Cerebellar cortex (tissue), 1 donor: ENCODE data around the gene LY6G6D.
A peak's percentile ranks its signal among the peaks of the same experiment; 100 is the strongest.

Experiments used
- DNase-seq: peaks from one replicate; pipeline ENCODE4 v3.0.0-alpha.2; 2015; ENCODE audit warnings: low spot score

LY6G6D gene

GRCh38 chr6:31736021-31736767, 21.0 kb downstream of the LY6G6D start, which contains the start of gene CLIC1:
TSS of gene CLIC1 (minus strand) at chr6:31736530. CDS start at chr6:31736300, 230 bp downstream.
- DNase-seq = peak; percentile 65

- DNase-seq = no peak
Measured at GRCh38 chr6:31736768-31737314, 21.7 kb downstream of the LY6G6D start.

DNA sequence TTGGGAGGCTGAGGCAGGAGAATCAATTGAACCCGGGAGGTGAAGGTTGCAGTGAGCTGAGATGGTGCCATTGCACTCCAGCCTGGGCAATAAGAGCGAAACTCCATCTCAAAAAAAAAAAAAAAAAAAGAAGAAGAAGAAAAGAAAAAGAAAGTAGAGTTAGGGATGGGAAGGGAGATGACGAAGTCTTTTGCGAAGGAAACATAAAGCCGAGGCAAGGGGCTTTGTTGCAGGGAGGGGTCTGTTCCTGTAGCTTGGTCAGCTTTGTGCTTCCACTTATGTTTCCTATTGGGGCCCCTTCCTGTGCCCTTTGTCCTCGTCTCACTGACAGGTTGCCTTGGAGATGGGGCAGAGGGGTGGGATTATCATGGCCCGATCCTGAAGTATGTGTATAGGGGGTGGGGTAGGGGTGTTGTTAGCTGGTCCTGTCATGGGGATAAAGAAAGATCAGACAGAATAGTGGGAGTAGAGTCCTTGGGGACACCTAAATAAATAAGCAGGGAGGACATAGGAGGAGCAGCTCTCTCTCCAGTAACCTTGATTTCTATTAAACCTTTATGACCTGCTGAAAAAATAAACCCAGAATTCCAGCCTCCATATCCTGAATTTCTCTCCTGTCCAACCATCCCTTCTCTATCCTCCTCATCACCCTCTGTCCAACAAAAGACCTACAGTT, 22.3 kb downstream of the LY6G6D start:
- DNase-seq = peak; percentile 26

DNA sequence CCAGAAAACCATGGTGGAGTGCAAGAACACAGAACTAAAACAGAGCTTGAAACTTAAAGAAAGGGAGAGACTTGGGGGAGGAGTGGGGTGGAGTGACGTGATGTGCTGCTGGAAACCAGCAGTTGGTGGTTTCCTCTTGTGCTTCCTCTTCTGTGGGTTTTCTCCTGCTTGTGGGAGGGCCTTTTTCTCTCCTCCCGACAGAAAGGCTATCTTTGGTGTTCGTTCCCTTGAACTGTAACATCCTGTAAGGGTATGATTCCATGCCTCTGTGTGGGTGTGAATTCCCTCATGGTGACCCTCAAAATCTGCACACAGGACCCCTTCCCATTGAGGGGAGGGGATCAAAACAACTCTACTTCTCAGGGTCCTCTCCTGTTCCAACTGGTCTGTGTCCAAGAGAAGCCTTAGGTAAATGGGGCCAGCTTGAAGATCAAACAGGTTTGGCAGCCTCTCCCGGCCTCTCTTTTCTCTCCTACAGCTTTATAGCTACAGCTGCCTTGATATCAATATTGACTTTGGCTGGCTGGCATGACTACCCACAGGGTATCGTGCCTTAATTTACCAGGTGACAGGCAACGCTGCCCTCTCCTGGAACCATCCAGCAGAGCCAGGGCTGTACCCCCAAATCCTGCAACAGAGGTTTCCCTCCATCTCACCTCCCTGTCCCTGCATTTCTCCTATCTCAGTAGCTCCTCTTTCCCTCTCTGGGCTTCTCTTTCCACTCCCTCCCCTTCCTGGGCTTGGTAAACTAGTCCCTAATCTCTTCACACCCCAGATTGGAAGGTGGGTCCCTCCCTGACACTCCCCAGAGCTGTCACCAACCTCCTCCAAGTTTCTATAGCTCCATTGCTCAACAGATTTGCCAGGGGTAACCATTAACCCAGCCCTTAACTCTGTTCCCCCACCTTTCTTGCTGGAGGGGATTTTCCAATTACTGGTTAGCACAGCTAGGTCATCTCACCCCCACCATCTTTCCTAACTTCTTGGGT, 23.1 kb downstream of the LY6G6D start:
- peak; percentile 68 for DNase-seq

- DNase-seq = peak; percentile 100
Measured at GRCh38 chr6:31739639-31740396, 24.7 kb downstream of the LY6G6D start, which contains the start of gene MSH5. TSS of gene MSH5 (plus strand) at chr6:31740005. CDS start at chr6:31740467, 462 bp downstream.

DNA sequence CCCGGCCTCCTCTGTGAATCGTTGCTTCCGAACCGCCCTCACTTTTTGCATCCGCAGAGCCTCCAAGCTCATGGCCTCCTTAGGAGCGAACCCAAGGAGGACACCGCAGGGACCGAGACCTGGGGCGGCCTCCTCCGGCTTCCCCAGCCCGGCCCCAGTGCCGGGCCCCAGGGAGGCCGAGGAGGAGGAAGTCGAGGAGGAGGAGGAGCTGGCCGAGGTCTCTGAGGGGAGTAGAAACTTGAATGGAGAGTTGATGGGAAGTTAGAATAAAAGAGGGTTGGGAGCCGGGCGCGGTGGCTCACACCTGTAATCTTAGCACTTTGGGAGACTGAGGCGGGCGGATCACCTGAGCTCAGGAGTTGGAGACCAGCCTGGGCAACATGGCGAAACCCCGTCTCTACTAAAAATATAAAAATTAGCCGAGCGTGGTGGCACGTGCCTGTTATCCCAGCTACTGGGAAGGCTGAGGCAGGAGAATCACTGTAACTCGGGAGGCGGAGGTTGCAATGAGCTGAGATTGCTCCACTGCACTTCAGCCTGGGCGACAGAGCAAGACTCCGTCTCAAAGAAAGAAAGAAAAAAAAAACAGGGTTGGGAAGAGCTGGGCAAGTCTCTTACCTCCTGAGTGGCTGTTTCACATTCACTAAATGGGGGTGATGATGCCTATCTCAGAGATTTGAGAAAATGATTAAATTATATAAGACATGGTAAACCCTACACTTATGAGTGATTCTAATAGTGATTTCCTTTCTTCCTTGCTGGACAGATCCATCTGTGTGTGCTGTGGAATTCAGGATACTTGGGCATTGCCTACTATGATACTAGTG, 25.5 kb downstream of the LY6G6D start:
- no peak for DNase-seq

DNA sequence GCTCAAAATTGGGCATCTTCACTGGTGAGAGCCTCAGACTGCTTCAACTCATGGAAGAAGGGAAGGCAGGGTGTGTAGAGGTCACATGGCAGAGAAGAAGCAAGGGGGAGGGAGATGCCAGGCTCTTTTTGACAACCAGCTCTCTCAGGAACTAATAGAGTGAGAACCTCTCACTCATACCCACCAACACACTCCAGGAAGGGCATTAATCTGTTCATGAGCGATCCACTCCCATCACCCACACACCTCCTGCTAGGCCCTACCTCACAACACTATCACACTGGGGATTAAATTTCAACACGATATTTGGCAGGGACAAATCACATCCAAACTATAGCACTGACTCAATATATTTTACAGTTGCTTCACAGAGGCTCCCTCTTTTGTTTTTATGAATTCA, 26.7 kb downstream of the LY6G6D start:
- no peak for DNase-seq

DNA sequence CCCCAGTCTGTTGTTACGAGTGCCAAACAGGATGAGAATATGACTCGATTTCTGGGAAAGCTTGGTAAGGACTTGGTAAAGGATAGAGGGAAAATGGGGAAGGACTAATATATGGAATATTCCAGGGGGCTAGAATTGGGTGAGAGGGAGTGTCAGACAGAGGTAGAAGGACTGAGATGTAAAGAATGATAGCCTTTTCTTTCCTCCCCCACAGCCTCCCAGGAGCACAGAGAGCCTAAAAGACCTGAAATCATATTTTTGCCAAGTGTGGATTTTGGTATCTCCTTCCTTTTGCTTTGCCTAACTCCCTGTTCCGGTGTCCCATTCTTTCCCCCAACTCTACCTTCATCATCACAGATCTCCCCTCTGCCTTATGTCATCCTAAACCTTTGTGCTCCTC, 27.7 kb downstream of the LY6G6D start:
- no peak for DNase-seq

- no peak for DNase-seq
Measured at GRCh38 chr6:31744422-31744821, 29.3 kb downstream of the LY6G6D start.

DNA sequence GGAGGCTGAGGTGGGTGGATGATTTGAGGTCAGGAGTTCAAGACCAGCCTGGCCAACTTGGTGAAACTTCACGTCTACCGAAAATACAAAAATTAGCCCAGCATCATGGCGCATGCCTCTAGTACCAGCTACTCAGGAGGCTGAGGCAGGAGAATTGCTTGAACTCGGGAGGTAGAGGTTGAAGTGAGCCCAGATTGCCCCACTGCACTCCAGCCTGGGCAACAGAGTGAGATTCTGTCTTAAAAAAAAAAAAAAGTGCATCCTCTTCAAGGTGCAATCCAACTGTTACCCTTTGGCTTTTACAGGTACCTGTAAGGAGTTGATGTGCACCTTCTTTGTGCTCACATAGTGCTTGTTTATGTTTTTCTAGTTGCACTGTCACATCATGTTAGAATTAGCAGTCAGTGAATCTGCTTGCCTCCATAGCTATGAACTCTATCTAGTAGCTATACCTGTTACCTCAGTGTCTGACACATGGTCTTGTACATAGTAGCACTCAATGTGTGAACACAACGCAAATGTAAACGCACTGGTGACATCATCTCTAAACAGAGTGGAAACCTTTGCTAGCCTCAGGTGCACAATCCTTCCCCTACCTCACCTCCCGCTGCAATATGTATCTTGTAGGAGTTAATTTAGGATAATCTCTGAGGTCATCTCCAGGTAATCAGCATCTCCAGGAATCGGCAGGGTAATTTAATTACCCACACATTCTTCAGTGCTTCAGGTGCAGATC, 34.3 kb downstream of the LY6G6D start:
- no peak for DNase-seq

DNA sequence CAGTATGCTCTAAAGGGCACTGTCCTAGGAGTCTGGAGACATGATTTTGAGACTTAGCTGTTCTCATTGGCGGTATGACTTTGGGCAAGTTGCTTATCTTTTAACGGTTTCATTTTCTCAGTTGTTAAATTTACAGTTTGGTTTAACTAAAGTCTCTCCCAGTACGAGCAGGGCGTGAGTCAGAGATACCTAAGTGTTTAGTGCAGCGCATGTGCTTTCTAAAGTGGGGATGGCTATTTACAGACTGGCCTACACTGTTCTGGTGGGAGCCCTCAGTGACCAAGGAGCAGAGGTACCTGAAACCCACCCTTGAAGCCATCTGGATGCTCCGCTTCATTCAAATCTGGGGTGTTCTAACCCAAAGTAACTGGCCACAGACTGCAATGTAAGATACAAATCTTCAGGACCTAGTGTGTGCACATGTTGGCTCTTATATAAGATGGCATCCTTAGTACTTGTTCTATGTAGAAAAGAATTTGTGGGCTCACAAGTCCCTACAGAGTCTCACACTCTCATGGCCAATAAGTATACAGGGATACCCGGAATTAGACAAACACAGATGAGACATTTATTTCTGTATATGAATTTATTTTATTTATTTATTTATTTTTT, 35.4 kb downstream of the LY6G6D start:
- DNase-seq = no peak

GRCh38 chr6:31752739-31753319, 37.7 kb downstream of the LY6G6D start:
- DNase-seq = no peak

- DNase-seq = no peak
Measured at GRCh38 chr6:31758281-31758680, 43.1 kb downstream of the LY6G6D start.

- no peak for DNase-seq
Measured at GRCh38 chr6:31760790-31761189, 45.6 kb downstream of the LY6G6D start.

- no peak for DNase-seq
Measured at GRCh38 chr6:31761343-31761742, 46.2 kb downstream of the LY6G6D start.

DNA sequence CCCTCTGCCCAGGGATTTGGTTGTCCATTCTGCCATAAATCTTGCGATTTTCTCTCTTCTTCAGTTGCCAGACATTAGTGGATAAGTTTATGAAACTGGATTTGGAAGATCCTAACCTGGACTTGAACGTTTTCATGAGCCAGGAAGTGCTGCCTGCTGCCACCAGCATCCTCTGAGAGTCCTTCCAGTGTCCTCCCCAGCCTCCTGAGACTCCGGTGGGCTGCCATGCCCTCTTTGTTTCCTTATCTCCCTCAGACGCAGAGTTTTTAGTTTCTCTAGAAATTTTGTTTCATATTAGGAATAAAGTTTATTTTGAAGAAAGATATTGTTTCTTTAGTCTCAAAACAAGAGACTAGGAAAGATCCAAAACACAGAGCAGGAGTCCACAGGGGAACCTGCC, 47.2 kb downstream of the LY6G6D start, which contains the start of gene SAPCD1:
Gene SAPCD1, plus strand, starts transcription at position 301 of the 400 bp plus-strand sequence. CDS start 399 bp downstream, outside the sequence.
- no peak for DNase-seq

- DNase-seq = no peak
Measured at GRCh38 chr6:31762878-31763618, 47.9 kb downstream of the LY6G6D start.

- peak; percentile 74 for DNase-seq
Measured at GRCh38 chr6:31763619-31763940, 48.4 kb downstream of the LY6G6D start.
